C4-2B (cell line): ENCODE measurements around the gene ITGB3.
"Not testable (repeated sequence)": the region's sequence is repeated elsewhere in the genome, so short reads cannot be mapped to it uniquely, and the experiment has no call there.

Experiments
- H3K27ac ChIP-seq: fragments of 450-650 bp; 2 replicates; pipeline ENCODE4 v1.5.1; 2017
- ZFX ChIP-seq: fragments of 450-650 bp; IDR thresholded peaks from 2 replicates; pipeline ENCODE4 v1.6.1; 2017
- TF ChIP-seq, protein P1 (sequence below): fragments of 450-650 bp; conservative IDR thresholded peaks from 2 replicates; pipeline ENCODE4 v1.5.1; 2017; ENCODE audit warnings: mild to moderate bottlenecking

ITGB3 gene

DNA sequence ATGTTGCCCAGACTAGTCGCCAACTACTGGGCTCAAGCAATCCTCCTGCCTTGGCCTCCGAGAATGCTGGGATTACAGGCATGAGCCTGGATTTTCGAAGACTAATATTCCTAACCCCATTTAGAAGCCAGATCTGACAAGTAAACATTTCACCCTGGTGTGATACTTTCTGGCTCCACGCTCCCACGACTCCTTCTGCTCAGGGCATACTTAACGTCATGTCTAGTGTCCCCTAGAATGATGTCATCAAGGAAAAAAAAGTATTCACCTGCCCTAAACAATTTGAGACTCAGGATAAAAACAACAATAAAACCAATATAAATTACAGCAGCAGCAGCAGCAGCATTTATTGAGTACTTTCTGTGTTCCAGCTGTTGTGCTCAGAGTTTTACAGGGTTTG is 13.2 kb downstream of the ITGB3 start:
- TF ChIP-seq, protein P1, sequence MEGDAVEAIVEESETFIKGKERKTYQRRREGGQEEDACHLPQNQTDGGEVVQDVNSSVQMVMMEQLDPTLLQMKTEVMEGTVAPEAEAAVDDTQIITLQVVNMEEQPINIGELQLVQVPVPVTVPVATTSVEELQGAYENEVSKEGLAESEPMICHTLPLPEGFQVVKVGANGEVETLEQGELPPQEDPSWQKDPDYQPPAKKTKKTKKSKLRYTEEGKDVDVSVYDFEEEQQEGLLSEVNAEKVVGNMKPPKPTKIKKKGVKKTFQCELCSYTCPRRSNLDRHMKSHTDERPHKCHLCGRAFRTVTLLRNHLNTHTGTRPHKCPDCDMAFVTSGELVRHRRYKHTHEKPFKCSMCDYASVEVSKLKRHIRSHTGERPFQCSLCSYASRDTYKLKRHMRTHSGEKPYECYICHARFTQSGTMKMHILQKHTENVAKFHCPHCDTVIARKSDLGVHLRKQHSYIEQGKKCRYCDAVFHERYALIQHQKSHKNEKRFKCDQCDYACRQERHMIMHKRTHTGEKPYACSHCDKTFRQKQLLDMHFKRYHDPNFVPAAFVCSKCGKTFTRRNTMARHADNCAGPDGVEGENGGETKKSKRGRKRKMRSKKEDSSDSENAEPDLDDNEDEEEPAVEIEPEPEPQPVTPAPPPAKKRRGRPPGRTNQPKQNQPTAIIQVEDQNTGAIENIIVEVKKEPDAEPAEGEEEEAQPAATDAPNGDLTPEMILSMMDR = no peak
- TF ChIP-seq ZFX = no peak
- H3K27ac ChIP-seq = no peak overlapping the region

- no peak overlapping the region for H3K27ac ChIP-seq
- TF ChIP-seq ZFX = no peak
- TF ChIP-seq, protein P1 = no peak
Observed at GRCh38 chr17:47267354-47267828, 13.8 kb downstream of the ITGB3 start.

DNA sequence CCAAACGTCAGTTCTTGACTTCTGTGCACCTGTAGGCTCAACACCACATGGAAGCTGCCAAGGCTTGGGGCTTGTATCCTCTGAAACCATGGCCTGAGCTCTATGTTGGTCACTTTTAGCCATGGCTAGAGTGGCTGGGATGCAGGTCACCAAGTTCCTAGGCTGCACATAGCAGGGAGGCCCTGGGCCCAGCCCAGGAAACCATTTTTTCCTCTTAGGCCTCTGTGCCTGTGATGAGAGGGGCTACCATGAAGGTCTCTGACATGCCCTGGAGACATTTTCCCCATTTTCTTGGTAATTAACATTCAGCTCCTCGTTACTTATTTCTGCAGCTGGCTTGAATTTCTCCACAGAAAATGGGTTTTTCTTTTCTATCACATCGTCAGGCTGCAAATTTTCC is 15.3 kb downstream of the ITGB3 start:
- not testable (repeated sequence) for H3K27ac ChIP-seq

GRCh38 chr17:47269561-47270280 is 16.1 kb downstream of the ITGB3 start:
- H3K27ac ChIP-seq = not testable (repeated sequence)

DNA sequence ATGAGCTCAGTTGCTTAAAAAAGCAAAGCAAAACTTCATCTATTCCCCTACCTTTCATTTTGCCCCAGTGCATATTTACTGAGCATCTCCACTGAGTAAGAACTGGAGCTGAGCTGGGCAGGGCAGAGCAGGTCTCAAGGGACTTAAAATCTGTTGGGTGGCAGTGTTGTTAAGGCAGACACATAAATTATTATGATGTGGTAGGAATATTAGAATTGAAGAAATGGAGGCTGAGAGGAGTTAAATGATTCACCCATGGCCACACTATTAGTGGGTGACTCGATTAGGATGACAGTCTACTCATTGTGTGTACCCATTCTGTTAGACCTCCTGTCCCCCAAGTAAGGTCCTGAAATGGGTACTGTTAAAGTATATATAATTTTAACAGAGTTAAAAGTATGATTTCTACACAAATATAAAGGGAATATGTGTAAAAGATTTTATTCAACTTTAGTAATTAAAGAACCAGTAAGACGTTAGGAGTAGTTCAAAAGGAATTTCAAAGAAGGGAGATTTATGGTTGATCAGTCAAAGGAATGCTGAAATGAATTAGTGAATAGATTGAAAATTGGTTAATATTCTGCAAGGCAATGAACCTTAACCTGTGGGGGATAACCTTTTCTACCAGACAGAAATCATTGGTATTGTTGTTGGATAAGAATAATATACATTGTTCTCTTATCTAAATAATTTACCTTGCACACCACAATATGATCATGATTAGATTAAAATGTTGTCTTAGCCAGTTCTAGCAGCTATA is 17.5 kb downstream of the ITGB3 start:
- no peak for TF ChIP-seq ZFX
- TF ChIP-seq, protein P1 = no peak
- no peak overlapping the region for H3K27ac ChIP-seq

- H3K27ac ChIP-seq = no peak overlapping the region
- TF ChIP-seq, protein P1 = no peak
- no peak for TF ChIP-seq ZFX
Observed at GRCh38 chr17:47272491-47272890, 18.9 kb downstream of the ITGB3 start.

- no peak overlapping the region for H3K27ac ChIP-seq
- no peak for TF ChIP-seq ZFX
- TF ChIP-seq, protein P1 = no peak
Observed at GRCh38 chr17:47273245-47273644, 19.6 kb downstream of the ITGB3 start.

- TF ChIP-seq ZFX = no peak
- TF ChIP-seq, protein P1 = no peak
- H3K27ac ChIP-seq = no peak overlapping the region
Observed at GRCh38 chr17:47274319-47275069, 20.9 kb downstream of the ITGB3 start.
